HG02943 (cell line): ENCODE results near the gene NPHP4.
"Not testable (repeated sequence)": the region's sequence is repeated elsewhere in the genome, so short reads cannot be mapped to it uniquely, and the experiment has no call there.

Experiments
- ATAC-seq: cut with Tn5 transposase; IDR thresholded peaks from one replicate; pipeline ENCODE4 v1.9.1; 2021; ENCODE audit warnings: mild to moderate bottlenecking, low read depth, moderate library complexity; ENCODE audit not compliant: unreplicated experiment

The NPHP4 gene

DNA sequence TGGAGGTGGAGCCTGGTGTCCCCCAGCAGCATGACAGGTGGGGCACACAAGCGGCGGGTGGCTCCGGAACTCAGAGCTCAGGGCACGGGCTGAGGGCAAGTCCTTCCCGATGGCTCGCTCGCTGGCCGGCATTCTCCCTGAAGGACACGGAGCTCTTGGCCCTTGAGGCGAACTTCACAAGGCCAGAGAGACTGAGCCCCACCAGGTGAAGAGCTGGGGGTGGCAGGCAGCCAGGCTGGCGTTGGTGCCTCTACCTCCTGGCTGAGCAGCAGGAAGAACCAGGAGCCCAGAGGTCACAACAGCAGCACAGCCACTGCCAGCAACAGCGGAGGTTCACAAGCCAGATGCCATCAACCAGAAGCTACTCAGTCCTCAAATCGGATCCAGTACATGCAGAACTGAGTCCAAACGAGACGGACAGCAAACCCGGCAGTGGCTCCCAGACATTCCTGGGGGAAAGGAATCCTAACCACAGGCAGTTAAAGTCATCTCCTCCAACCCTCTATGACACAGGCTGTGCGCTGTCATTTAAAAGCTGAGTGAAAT, 54.1 kb downstream of the NPHP4 start:
- ATAC-seq = no peak

DNA sequence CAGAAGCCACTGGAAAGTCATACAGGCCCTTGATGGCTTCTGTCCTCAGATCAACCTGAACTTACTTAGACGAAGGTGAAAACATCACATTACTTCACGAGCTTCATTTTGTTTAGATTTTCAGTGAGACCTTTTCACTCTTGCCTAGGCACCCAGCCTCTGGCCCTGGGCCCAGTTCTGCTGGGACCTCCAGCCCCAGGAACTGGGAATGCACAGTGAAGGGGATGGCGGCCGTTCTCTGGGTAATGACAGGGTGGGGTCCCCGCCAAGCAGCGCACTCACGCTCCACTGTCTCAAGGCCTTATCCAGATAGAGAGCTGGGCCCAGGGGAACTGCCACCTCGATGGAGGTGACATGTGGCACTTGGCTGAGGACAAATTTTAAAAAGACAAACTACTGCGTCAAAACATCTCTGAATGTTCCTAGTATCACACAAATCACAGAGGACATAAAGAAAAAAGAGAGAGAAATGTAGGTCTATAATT, 54.8 kb downstream of the NPHP4 start:
- ATAC-seq = no peak

DNA sequence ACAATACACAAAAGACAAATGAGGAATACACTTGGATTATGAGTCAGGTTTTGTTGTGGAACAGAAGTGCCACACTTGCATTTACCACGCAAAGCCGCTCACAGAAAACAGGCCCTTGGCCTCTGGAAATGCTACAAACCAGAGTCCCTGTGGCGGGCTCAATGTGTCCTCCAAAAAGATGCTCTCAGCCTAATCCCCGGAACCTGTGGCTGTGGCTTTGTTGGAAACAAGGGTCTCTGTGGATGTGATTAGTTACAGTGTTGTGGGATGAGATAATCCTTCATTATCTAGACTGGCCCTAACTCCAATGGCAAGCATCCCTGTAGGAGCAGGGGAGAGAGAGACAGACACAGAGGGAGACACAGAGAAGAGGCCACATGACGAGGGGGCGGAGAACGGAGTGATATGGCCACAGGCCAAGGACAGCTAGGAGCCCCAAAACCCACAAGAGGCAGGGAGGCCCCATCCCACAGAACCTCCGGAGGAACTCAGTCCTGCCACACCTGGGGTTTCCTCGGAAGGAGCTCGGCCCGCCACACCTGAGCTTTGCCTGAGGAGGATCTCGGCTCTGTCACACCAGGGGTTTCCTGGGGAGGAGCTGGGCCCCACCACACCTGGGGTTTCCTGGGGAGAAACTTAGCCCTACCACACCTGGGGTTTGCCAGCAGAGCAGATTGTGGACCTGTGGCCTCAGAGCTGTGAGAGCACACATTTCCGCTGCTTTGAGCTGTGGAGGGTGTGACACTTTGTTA, 55.4 kb downstream of the NPHP4 start:
- no peak for ATAC-seq

DNA sequence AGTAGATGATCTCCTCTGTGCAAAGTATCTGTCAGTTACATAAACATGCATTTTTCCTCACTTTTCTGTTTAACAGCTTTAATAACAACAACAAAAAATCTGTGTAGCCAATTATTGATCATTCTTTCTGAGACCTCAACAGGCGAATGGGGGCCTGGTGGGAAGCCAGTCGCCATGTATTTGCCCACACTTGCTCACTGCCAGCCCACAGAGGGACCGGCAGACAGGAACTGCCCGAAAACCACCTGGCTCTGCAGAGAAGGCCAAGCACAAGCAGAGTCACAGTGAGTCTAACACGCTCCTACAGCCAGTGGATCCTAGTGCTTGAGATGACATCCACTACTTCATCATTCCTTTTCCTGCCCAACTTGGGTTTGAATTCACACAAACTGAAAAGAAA, 56.1 kb downstream of the NPHP4 start:
- no peak for ATAC-seq

DNA sequence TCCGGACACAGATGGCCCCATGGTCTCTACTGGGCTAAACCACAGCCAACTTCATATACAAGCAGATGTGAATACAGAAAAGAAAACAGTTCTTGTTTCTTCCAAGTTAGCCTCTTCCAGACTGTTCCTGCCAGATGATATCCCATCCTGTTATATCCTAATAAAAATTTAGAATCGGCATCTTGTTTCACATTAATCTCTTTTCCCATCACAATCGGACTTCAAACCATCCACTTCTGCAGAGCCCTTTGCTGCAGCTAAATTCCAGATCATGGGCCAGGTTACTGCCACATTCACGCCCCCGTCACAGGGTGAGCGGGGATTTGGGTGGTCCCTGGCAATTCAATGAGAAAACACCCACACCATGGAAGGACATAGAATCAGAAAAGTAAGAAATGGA, 57.2 kb downstream of the NPHP4 start:
- no peak for ATAC-seq

DNA sequence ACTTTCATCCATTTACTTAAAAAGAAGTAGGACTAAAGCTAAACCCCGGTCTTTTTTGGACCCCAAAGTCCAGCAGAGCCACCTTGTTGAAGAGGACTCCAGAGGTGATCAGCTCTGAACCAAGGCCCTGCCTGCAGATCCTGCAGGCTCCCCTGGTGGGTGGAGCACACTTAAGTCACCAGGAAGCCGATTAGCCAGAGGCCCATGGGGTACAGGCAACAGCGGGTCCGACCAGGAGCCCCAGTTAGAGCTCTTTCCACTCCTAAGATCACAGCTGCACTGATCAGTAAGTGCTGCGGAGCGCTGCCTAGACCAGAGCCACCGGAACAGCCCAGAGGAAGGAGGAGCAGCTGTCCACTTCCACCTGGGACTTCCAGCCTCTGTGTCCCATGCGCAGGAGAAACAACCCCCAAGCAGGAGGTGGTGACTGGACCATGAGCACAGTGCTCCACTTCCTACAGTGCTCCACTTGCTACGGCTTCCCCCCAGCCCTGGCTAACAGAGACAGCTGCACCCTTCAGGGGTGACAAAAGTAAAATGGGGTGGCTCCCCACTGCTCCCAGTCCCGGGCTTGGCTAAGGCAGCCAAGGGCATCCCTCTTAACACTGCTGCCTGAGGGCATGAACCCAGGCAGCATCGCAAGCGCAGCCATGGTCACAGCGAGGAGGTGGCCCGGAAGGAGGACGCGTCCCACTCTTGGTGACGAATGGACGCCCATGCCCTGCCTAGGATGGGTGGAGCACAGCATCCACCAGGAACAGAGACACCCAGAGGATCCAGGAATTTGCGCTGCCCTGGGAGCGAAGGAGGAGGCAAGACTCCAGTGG, 58.0 kb downstream of the NPHP4 start:
- ATAC-seq = no peak

DNA sequence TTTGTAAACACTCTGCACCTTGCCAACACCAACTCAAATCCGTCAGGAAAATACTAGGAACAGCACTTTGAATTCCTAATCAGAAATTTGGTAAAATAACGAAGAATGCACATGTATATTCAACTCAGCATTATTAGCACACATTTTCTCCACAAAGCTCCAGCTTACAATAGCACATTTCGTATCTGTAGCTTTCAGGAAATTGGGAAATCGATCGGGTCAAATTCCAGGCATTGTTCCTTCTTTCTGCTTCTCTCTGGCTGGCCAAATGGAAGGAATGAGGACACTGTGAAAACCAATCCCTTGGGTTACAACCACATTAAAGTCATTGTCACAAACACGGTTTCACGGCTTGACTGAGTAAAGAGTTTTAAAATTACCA, 58.6 kb downstream of the NPHP4 start:
- no peak for ATAC-seq

DNA sequence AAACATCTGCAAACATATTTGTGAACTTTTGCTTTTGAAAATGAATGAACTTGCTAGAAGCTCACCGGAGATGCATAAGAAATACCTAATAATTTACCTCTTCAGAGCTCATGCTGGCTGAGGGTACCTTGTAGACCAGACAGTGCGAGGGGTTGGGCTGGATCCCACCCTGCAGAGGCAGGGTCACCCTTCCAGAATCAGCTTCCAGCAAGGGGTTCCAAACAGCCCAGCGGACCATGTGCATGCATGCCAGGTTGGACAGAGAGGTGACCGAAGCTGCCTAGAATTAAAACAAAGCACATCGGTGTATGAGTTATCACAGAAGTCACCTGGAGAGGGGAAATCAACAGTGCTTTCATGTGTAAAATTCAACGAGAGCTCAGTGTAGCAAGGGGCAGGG, 59.2 kb downstream of the NPHP4 start:
- no peak for ATAC-seq

DNA sequence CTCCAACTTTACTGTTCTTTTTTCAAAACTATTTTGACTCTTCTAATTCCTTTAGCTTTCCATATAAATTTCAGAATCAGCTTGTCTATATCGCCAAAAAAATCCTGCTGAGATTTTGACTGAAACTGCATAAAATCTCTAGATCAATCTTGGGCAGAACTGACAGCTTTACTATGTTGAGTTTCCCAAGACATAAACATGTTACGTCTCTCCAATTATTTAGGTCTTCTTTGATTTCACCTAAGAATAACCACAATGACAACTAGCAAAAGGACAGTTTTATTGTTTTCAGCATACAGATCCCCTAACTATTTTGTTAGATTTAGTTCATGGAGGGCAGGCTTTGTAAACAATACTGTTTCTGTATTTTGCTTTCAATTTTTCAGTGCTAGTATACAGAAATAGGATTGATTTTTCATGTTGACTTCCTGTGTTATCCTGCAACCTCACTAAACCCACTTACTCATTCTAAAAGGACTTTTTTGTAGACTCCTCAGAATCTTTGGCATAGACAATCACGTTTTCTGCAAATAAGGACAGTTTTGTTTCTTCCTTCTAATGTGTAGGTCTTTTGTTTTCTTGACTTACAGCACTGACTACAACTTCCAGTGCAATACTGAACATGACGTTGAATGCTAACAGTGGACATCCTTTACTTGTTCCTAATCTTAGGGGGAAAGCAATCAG, 63.4 kb downstream of the NPHP4 start:
- ATAC-seq = no peak

DNA sequence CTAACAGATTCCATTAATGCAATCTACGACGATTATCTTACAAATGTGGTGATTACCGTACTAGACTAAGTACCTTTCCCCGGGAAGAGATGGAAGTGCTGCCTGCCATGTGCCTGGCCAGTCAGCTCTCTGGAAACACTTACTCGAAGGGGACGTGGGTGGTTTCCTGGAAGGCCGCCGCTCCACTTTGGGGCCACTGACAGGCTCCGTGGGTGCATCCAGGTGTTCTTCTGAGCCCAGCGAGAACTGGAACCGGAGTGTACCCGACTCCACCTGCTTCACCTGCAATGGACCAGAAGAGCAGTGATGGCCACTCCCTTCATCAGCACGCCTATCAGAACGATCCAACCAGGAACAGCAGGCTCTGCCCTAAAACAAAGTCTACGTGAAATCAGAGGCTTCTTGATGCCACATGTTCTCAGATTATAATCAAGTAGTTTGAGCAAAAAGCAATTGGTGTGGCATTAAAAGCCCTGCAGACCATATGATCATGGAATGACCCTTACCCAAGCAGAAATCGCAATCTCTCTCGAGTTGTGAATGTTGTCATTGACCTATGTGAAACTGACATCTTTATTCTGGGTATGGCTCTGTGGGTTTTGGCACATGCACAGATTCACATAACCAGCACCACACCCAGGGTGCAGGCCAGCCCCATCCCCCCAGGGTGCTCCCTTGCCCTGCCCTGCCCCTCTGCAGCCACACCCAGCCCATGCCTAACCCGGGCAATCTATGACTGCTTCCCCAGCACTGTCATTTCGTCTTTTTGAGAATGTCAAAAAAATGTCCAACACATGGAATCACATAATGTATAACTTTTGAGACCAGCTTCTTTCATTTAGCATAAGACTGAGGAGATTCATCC, 64.5 kb downstream of the NPHP4 start:
- no peak for ATAC-seq

DNA sequence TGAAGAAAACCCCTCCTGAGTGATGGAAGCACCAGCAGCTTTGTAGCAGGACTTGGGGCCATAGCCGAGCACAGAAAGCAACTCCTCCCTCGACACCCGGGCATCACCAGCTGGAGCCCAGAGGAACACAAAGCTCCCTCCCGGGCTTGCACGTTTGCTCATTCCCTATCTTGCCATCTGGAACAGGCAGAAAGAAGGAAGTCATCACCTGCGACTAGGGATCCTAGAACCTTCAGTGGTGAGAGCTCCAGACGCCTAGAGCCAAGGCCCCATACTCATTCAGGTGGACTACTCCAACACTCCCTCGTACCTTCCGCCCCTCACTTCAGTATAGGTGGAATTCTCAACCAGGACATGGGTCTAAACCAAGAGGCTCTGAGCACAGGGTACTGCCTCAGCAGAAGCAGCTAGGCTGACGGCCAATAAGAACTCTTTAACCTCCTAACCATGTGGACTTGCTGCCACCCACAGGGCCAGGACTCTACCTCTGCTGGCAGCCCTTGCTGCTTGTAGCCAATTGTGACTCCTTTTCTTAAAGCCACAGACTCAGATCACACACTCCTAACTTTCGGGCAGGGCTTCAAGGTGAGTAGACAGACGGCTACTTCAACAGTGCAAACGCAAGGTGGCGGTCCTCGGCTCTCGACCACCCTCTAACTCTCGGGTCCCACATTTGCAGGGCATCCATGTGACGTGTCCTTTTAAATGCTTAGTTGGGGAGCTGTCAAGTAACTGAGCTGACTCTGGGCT, 65.4 kb downstream of the NPHP4 start:
- ATAC-seq = no peak

DNA sequence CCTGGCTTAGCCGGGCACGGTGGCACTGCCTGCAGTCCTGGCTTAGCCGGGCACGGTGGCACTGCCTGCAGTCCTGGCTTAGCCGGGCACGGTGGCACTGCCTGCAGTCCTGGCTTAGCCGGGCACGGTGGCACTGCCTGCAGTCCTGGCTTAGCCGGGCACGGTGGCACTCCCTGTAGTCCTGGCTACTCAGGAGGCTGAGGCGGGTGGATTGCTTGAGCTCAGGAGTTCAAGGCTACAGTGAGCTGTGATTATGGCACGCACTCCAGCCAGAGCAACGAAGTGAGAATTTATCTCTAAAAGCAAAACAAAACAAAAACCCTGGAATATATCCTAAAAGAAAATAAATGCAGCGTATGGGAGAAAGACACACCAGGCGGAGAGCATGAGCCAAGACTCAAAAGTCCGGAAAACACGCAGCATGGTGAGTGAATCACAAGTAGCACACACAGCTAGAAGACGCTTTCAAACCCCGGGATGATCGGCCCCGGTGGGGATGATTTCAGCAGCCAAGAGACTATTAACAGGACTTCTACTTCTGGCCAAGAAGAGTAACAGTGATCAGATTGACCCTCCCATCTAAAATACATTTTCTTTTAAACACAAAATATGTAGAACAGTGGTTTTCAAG, 69.4 kb downstream of the NPHP4 start:
- not testable (repeated sequence) for ATAC-seq

DNA sequence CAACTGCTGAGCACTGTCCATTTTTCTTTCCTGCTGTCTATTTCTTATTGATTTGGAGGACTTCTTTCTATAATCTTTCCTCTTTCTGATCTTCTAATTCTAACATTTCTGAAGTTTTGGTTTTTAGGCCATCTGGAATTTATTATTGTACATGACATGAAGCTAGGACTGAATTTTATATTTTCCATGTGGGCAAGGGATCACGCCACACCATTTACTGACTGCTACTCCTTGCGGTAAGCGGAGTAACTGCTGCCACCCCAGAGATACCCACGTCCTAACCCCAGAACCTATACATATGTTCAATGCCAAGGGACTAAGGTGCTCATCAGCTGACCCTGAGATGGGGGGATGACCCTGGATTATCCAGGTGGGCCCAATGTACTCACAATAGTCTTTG, 70.6 kb downstream of the NPHP4 start:
- no peak for ATAC-seq

DNA sequence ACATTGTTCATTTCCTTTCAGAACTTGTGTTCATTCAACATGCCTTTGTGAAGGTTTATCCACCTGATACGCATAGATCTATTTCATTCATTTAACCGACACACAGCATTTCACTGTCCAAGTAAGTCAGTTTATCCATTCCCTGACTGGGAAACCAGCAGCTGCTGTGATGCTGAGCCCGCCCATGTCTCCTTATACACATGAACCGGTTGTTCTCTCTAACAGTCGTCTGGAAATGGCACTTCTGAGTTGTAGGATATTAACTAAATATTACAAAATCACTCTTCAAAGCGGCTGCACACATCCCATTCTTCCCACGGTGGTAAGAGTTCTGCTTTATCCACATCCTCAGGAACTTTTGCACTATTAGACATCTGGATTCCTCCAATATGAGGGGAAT, 71.1 kb downstream of the NPHP4 start:
- ATAC-seq = no peak

DNA sequence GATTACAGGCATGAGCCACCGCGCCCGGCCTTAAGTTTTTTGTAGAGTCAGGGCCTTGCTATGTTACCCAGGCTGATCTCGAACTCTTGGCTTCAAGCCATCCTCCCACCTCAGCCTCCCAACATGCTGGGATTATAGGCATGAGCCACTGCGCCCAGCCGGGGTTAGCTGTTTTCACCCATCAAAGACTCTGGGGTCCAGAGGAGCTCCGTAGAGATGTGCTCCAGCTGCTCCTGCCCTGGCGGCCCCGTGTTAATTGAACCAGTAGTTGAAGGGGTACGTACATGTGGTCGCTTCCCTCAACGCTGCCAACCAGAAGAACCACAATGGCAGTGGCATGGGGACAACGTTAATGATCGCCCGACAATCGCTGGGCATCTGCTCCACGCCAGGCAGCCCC, 72.0 kb downstream of the NPHP4 start:
- no peak for ATAC-seq

DNA sequence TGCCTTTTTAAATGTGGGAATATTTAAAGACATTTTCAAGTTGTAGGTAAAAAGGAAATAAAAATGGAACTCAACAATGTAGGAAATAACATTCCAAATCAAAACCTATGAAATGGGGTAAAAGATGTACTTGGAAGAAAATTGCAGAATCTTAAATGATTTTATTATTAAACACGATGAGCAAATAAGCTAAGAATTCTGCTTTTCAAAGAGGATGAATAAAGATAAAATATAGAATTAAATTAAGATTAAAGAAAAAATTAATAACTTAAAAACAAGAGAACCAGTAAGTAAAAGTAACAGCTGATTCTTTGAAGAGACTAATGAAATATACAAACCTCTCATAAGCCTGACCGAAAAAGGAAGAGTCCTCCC, 74.0 kb downstream of the NPHP4 start:
- no peak for ATAC-seq

DNA sequence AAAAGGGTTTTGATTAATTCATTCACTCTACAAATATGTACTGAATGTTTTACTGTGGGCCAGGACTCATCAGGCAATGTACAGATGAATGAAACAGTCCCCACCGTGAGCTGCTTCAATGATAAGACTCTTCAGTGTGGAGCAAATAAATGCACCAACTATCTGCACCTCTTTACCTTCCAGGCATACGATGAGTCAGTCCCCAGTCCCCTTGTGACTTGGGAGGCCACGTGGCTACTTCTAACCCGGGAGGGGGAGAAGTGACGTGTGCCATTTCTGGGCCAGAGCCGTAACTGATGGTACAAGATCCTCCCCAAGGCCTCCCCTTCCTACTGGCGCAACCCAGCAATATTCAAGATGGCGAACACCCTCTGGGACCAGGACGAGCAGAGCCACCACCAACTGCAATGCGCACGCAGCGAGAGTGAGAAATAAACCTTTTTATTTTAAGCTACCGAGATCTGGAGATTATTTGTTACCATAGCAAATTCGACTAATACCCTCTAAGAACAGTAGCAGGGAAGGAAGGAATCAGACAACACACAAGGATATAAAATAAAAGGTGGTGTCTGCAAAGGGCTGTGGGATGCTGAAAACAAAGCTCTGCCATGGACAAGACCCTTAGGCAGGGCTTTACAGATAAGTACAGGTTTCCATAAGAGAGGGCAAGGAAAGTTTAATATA, 74.5 kb downstream of the NPHP4 start:
- ATAC-seq = no peak

DNA sequence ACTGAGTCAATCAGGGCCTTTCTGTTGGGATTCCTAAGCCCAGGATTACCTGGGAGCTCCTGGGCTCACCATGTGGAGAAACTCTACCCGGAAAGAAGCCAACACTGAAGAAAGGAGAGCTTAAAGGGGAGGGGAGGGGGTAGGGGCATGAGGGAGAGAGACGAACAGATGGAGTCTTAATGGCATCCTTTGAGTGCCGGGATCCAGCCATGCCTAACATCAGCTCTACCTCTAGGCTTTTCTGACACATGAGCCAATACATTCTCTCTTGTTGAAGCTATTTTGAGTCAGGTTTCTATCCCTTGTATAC, 75.0 kb downstream of the NPHP4 start:
- ATAC-seq = no peak
